DMS153 (cell line): Measurements from ENCODE around the gene URM1.
A peak's percentile ranks its signal among the peaks of the same experiment; 100 is the strongest.
"Not testable (repeated sequence)": the region's sequence is repeated elsewhere in the genome, so short reads cannot be mapped to it uniquely, and the experiment has no call there.

Source experiments
- DNase-seq: peaks from one replicate; lab custom pipeline; 2025; lab: John Stamatoyannopoulos, UW

URM1 gene

GRCh38 chr9:128370752-128371629, at the start of gene URM1:
URM1 (plus strand) TSS chr9:128371374; CDS start chr9:128371381, 7 bp downstream.
- DNase-seq = peak; percentile 96

- DNase-seq = no peak
These were observed 49.2 kb upstream of the URM1 start for GRCh38 chr9:128321879-128322403.

- DNase-seq = peak; percentile 89
These were observed 48.6 kb upstream of the URM1 start, which contains the start of the genes COQ4 and TRUB2 for GRCh38 chr9:128322404-128323211. COQ4 (plus strand) TSS chr9:128322839; CDS start chr9:128322859, 20 bp downstream. TRUB2 (minus strand) TSS chr9:128322447; CDS start chr9:128322408, 39 bp downstream.

GRCh38 chr9:128323212-128323730, 47.9 kb upstream of the URM1 start:
- no peak for DNase-seq

- DNase-seq = no peak
These were observed 47.4 kb upstream of the URM1 start for GRCh38 chr9:128323791-128324190.

GRCh38 chr9:128324401-128324800, 46.8 kb upstream of the URM1 start:
- no peak for DNase-seq

GRCh38 chr9:128325629-128326028, 45.5 kb upstream of the URM1 start:
- no peak for DNase-seq

- no peak for DNase-seq
These were observed 37.7 kb upstream of the URM1 start for GRCh38 chr9:128333451-128333869.

GRCh38 chr9:128335161-128335560, 36.0 kb upstream of the URM1 start:
- DNase-seq = no peak

GRCh38 chr9:128335914-128336313, 35.3 kb upstream of the URM1 start:
- no peak for DNase-seq

- no peak for DNase-seq
These were observed 33.2 kb upstream of the URM1 start for GRCh38 chr9:128337936-128338335.

- DNase-seq = not testable (repeated sequence)
These were observed 32.1 kb upstream of the URM1 start for GRCh38 chr9:128338852-128339614.

GRCh38 chr9:128339761-128340690, 31.1 kb upstream of the URM1 start, which contains the start of gene SLC27A4:
SLC27A4 (plus strand) TSS chr9:128340527; CDS start chr9:128343133, 2,606 bp downstream.
- DNase-seq = peak; percentile 72

GRCh38 chr9:128340691-128341434, 30.3 kb upstream of the URM1 start:
- no peak for DNase-seq

- peak; percentile 57 for DNase-seq
These were observed 29.7 kb upstream of the URM1 start for GRCh38 chr9:128341435-128341849.

GRCh38 chr9:128342971-128343680, 28.0 kb upstream of the URM1 start:
- no peak for DNase-seq

GRCh38 chr9:128343855-128344254, 27.3 kb upstream of the URM1 start:
- no peak for DNase-seq

GRCh38 chr9:128344931-128345605, 26.1 kb upstream of the URM1 start:
- no peak for DNase-seq
